Lower leg skin (tissue), 3 donors: ENCODE results near the gene EIF5AL1.

ENCODE experiments used
- POLR2A ChIP-seq, 2 donors: fragments of 450-650 bp; IDR thresholded peaks; one replicate each; pipeline ENCODE4 v1.6.1; 2016 to 2017; ENCODE audit warnings: antibody characterized with exemption in 2 of 2, mild to moderate bottlenecking in 1 of 2, moderate library complexity in 1 of 2
- TF ChIP-seq, protein P1 (sequence below), 3 donors: fragments of 450-650 bp; IDR thresholded peaks; one replicate each; pipeline ENCODE4 v1.5.1; 2016; ENCODE audit warnings: antibody characterized with exemption in 3 of 3, mild to moderate bottlenecking in 3 of 3, moderate library complexity in 2 of 3

DNA sequence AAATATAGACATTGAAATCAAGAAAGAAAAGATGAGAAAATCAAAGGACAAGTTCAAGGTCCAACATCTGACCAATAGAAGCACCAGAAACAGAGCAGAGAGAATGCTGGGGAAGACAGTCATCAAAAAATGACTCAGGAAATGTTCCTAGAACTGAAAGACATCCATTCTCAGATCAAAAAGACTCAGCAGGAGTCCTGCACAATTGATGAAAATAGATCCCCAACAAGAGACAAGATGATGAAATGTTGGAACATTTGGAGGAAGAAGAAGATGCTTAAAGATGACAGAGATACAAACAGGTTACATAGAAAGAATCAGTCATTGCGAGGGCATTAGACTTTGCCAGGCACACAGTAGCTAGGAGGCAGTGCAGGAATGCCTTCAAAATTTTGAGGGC is 30.0 kb upstream of the EIF5AL1 start:
- TF ChIP-seq, protein P1, sequence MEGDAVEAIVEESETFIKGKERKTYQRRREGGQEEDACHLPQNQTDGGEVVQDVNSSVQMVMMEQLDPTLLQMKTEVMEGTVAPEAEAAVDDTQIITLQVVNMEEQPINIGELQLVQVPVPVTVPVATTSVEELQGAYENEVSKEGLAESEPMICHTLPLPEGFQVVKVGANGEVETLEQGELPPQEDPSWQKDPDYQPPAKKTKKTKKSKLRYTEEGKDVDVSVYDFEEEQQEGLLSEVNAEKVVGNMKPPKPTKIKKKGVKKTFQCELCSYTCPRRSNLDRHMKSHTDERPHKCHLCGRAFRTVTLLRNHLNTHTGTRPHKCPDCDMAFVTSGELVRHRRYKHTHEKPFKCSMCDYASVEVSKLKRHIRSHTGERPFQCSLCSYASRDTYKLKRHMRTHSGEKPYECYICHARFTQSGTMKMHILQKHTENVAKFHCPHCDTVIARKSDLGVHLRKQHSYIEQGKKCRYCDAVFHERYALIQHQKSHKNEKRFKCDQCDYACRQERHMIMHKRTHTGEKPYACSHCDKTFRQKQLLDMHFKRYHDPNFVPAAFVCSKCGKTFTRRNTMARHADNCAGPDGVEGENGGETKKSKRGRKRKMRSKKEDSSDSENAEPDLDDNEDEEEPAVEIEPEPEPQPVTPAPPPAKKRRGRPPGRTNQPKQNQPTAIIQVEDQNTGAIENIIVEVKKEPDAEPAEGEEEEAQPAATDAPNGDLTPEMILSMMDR (IDR thresholded peaks at IDR 0.05): no peak
- no peak for TF ChIP-seq POLR2A (IDR thresholded peaks at IDR 0.05)
